HG03378 (cell line): Measurements from ENCODE around the gene RSPO3.
"Not testable (repeated sequence)": the region's sequence is repeated elsewhere in the genome, so short reads cannot be mapped to it uniquely, and the experiment has no call there.

Experiments
- ATAC-seq: cut with Tn5 transposase; IDR thresholded peaks from one replicate; pipeline ENCODE4 v1.9.1; 2021; ENCODE audit warnings: mild to moderate bottlenecking, moderate library complexity; ENCODE audit not compliant: unreplicated experiment

RSPO3 gene, protein sequence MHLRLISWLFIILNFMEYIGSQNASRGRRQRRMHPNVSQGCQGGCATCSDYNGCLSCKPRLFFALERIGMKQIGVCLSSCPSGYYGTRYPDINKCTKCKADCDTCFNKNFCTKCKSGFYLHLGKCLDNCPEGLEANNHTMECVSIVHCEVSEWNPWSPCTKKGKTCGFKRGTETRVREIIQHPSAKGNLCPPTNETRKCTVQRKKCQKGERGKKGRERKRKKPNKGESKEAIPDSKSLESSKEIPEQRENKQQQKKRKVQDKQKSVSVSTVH

GRCh38 chr6:127118298-127119101, at the start of gene RSPO3:
RSPO3 (plus strand) TSS chr6:127118671; CDS start chr6:127119193, 522 bp downstream.
- ATAC-seq: peak; percentile 18

- peak; percentile 53 for ATAC-seq
These were observed 48.7 kb upstream of the RSPO3 start for GRCh38 chr6:127069659-127070279.

- peak; percentile 80 for ATAC-seq
These were observed 45.2 kb upstream of the RSPO3 start for GRCh38 chr6:127073222-127073621.

DNA sequence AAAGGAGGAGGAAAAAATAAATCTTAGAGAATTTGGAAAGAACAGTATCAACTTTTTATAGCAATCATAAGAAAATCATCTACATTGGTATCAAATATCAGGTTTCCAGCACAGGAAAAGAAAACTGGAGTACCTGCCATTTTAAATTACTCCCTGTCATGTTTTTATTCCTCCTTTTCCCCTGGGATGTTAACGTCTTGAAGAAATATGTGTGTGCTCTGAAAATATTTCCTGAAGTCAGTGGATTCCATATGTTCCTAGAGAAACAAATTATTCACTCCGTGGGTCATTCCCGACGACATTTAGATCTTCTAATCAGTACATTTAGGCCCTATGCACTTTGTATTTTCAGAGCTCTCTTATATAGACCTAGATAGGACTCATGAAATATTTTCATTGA, 42.0 kb upstream of the RSPO3 start:
- no peak for ATAC-seq

GRCh38 chr6:127077886-127078285, 40.6 kb upstream of the RSPO3 start:
- ATAC-seq: no peak

DNA sequence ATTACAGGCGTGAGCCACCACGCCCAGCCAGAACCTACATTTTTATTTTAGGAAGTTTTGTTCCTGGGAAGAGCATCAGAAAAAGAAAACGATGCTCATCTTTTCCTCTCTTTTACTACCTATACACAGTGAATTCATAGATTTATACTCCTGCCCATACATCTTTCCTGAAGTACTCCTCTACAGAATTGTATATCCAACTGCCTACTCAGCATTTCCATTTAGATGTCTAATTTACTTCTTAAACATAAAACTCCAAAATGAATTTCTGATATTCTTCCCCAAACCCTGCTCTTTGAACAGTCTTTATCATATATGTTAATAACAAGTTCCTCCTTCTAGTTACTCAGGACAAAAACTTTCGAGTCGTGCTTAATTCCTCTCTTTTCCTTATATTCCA, 39.8 kb upstream of the RSPO3 start:
- ATAC-seq: no peak

GRCh38 chr6:127079681-127080080, 38.8 kb upstream of the RSPO3 start:
- ATAC-seq: no peak

- no peak for ATAC-seq
These were observed 38.4 kb upstream of the RSPO3 start for GRCh38 chr6:127080081-127080480.

GRCh38 chr6:127083231-127083962, 35.1 kb upstream of the RSPO3 start:
- no peak for ATAC-seq

GRCh38 chr6:127083963-127084310, 34.5 kb upstream of the RSPO3 start:
- ATAC-seq: no peak

- no peak for ATAC-seq
These were observed 33.3 kb upstream of the RSPO3 start for GRCh38 chr6:127085181-127085580.

- no peak for ATAC-seq
These were observed 28.4 kb upstream of the RSPO3 start for GRCh38 chr6:127090051-127090450.

- ATAC-seq: no peak
These were observed 26.0 kb upstream of the RSPO3 start for GRCh38 chr6:127092466-127092865.

DNA sequence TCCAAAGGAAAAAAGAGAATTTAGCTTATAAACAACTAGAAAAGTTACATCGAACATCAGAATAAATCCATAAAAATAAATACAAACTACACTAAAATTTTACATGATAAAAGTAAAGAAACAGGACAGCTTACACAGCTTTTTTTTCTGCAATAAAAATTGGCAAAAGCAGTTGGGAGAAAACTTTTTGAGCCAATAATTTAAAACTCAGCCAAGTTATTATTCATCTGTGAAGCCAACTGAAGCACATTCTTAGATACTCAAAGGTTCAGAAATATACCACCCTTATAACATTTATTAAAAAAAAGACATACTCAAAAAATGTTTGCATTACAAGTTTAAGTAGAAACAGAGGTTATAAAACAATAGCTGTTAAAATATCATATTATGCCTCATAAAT, 23.7 kb upstream of the RSPO3 start:
- ATAC-seq: no peak

GRCh38 chr6:127096167-127096566, 22.3 kb upstream of the RSPO3 start:
- no peak for ATAC-seq

DNA sequence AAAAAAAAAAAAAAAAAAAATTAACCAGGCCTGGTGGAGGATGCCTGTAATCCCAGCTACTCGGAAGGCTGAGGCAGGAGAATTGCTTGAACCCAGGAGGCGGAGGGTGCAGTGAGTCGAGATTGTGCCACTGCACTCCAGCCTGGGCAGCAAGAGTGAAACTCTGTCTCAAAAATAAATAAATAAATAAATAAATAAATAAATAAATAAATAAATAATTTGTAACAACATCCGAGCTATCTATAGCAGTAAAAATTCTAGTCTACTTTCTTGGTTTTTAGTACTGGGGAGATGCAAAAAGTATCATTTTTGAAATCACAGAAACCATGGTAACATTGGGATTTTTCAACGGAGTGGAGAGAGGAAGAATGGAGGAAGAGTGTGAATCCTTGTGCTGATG, 21.0 kb upstream of the RSPO3 start:
- ATAC-seq: not testable (repeated sequence)

DNA sequence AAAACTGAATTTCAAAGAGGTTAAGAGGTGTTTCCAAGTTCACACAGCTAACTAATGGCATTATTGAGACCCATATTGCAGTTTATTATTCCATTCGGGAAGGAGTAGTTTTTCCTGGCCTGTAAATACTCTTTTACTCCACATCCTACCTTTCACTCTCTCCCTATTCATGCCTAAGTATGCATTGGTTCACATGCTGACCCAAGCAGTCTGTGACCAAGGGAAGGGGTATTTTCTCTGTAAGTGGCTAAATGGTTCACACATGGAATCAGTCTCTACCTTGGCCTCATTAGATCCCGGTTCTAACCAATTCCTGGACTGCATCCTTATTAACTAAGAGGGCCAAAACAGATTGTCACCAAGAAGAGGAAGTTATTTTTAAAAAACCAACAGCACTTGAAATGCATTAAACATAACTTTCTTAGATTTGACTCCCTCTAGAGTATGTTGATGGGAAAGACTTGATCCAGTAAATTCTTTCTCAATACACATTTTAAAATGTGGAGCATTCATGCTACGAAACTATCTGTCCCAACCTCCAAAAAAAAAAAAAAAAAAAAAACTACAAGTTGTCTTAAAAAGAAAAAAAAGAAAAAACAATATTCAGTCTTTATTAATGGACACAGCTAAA, 17.8 kb upstream of the RSPO3 start:
- ATAC-seq: no peak

DNA sequence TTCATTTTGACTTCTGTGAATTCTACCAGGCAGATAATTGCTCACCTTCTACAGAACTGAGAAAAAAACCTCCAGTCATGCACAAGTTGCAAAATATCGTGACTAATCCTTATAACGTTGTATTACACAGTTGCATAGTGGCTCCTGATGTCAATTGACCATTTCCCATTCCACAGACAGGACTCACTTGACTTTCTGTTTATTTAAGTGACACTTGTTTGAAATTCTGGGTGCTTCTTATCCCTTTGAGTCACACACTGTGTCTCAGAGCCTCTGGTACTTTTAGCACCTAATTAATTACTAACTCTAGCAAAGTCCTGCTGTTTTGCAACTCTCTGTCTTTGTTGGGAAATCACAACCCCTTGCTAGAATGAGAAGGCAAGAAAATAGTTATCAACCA, 16.2 kb upstream of the RSPO3 start:
- ATAC-seq: no peak

- ATAC-seq: no peak
These were observed 15.6 kb upstream of the RSPO3 start for GRCh38 chr6:127102859-127103258.

GRCh38 chr6:127103482-127103881, 15.0 kb upstream of the RSPO3 start:
- ATAC-seq: no peak

DNA sequence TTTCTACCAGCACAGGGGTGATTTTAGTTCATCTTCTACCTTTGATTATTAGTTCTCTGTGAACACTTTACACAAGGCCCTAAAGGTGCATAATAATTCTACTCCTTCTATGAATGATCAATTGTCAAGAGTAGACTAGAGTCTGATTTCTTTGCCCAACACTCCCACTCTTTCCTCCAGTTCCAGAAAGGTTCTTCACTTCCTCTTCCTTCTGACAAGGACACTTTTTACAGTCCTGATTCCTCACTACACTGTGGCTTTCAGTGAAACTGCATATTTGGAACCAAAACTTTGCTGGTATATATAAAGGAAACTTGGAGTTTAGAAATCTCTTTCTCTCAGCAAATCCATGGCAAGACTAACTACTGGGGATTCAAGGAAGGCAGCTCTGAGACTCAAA, 10.6 kb upstream of the RSPO3 start:
- ATAC-seq: no peak
